ENCODE results near the gene POC1A. TPM values are rescaled to one million over a fixed set of nuclear protein-coding genes. Genes with fewer than 3 reads are reported as not detected.
A peak's percentile ranks its signal among the peaks of the same experiment; 100 is the strongest.

POC1A gene
- total RNA-seq, 1 donor from 2014 or later: 3.7 TPM

DNA sequence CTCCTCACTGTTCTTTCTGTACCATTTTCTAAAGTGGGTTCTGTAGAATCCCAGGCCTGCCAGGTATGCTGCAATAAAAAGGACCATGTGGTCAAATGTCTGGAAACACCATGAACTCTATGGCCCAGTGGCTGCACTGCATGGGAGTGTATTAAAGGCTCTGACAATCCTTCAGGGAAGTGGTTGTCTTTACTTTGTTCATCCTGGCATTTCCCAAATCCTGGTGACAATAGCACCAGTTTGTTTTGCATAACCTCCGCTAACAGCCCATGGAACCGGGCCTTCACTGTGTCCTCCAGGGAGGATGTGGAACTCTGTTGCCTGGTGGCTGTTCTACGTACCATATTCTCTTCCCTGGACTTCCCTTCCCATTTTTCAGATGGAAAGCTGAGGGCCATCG is 86.7 kb downstream of the POC1A start:
- TF ChIP-seq, protein P1, sequence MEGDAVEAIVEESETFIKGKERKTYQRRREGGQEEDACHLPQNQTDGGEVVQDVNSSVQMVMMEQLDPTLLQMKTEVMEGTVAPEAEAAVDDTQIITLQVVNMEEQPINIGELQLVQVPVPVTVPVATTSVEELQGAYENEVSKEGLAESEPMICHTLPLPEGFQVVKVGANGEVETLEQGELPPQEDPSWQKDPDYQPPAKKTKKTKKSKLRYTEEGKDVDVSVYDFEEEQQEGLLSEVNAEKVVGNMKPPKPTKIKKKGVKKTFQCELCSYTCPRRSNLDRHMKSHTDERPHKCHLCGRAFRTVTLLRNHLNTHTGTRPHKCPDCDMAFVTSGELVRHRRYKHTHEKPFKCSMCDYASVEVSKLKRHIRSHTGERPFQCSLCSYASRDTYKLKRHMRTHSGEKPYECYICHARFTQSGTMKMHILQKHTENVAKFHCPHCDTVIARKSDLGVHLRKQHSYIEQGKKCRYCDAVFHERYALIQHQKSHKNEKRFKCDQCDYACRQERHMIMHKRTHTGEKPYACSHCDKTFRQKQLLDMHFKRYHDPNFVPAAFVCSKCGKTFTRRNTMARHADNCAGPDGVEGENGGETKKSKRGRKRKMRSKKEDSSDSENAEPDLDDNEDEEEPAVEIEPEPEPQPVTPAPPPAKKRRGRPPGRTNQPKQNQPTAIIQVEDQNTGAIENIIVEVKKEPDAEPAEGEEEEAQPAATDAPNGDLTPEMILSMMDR (IDR thresholded peaks at IDR 0.05; ENCODE audit: insufficient read depth, low read depth, low read length): no peak
- TF ChIP-seq EZH2 (IDR thresholded peaks at IDR 0.05; ENCODE audit: insufficient read depth, low read length): no peak
- Histone ChIP-seq H3K9ac (ENCODE audit: low read length) (no peak overlapping the region), H3K27ac (ENCODE audit: low read depth, low read length) (no peak overlapping the region), H3K9me3 (ENCODE audit: insufficient read depth, low read depth, low read length) (no peaks in the 10 kb centered on the region), H4K20me1 (ENCODE audit: insufficient read depth, low read length) (no peaks in the 10 kb centered on the region), H3K36me3 (ENCODE audit: insufficient read depth, low read length) (no peaks in the 10 kb centered on the region), H3K4me3 (ENCODE audit: insufficient read depth, low read depth, low read length) (no peak overlapping the region), H3K4me2 (ENCODE audit: low read length) (no peak overlapping the region), H2AFZ (ENCODE audit: low read depth, low read length) (peak overlapping the region; percentile 18), H3K79me2 (ENCODE audit: insufficient read depth, low read length) (no peaks in the 10 kb centered on the region), H3K4me1 (ENCODE audit: insufficient read depth, low read length) (peaks cover 5% of the 10 kb centered on the region), H3K27me3 (ENCODE audit: insufficient read depth, low read length) (no peaks in the 10 kb centered on the region)
- no peaks in the 10 kb centered on the region for H3K9me3 Mint-ChIP-seq (ENCODE audit: unreplicated experiment)
- no peak for DNase-seq (ENCODE audit: low read depth)
- H3K27me3 Mint-ChIP-seq (ENCODE audit: low read depth, unreplicated experiment): peaks cover 21% of the 10 kb centered on the region
- no peak overlapping the region for H3K27ac Mint-ChIP-seq (ENCODE audit: unreplicated experiment)
- no peaks in the 10 kb centered on the region for H3K4me1 Mint-ChIP-seq (ENCODE audit: low read depth, unreplicated experiment)
- FAIRE-seq: no peak
- no peak overlapping the region for H3K4me3 Mint-ChIP-seq (ENCODE audit: unreplicated experiment)
- H3K36me3 Mint-ChIP-seq (ENCODE audit: low read depth, unreplicated experiment): peaks cover 2% of the 10 kb centered on the region

DNA sequence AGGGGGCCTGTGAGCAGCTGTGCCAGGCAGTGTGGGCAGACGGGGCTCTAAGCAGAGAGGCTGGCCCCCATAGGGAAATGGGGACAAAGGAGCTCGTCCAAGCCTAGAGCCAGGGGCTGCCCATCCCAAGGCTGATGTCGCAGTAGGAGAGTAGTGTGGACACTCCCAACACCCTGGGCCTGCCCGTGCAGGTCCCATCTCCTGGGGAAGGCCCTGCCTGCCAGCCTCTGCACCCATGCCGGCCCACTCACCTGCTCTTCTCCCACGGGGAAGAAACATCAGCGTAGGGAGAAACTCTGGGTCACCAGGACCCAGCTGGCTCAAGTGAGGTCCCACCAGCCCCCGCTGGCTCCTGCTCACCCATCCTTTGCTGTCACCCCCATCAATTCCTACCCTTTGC is 87.2 kb downstream of the POC1A start:
- no peak overlapping the region for H3K27ac ChIP-seq (ENCODE audit: low read depth, low read length)
- Mint-ChIP-seq H3K4me1 (ENCODE audit: low read depth, unreplicated experiment) (no peaks in the 10 kb centered on the region), H3K27ac (ENCODE audit: unreplicated experiment) (no peak overlapping the region), H3K27me3 (ENCODE audit: low read depth, unreplicated experiment) (peaks cover 21% of the 10 kb centered on the region), H3K4me3 (ENCODE audit: unreplicated experiment) (no peak overlapping the region), H3K9me3 (ENCODE audit: unreplicated experiment) (no peaks in the 10 kb centered on the region), H3K36me3 (ENCODE audit: low read depth, unreplicated experiment) (peaks cover 2% of the 10 kb centered on the region)
- H3K4me3 ChIP-seq (ENCODE audit: insufficient read depth, low read depth, low read length): no peak overlapping the region
- no peak overlapping the region for H3K9ac ChIP-seq (ENCODE audit: low read length)
- no peaks in the 10 kb centered on the region for H3K9me3 ChIP-seq (ENCODE audit: insufficient read depth, low read depth, low read length)
- peaks cover 10% of the 10 kb centered on the region for H3K4me1 ChIP-seq (ENCODE audit: insufficient read depth, low read length)
- no peak overlapping the region for H2AFZ ChIP-seq (ENCODE audit: low read depth, low read length)
- H4K20me1 ChIP-seq (ENCODE audit: insufficient read depth, low read length): no peaks in the 10 kb centered on the region
- H3K79me2 ChIP-seq (ENCODE audit: insufficient read depth, low read length): no peaks in the 10 kb centered on the region
- DNase-seq (ENCODE audit: low read depth) (no peak), FAIRE-seq (no peak)
- H3K4me2 ChIP-seq (ENCODE audit: low read length): no peak overlapping the region
- H3K36me3 ChIP-seq (ENCODE audit: insufficient read depth, low read length): no peaks in the 10 kb centered on the region
- TF ChIP-seq EZH2 (IDR thresholded peaks at IDR 0.05; ENCODE audit: insufficient read depth, low read length): no peak
- TF ChIP-seq, protein P1 (IDR thresholded peaks at IDR 0.05; ENCODE audit: insufficient read depth, low read depth, low read length): no peak
- H3K27me3 ChIP-seq (ENCODE audit: insufficient read depth, low read length): no peaks in the 10 kb centered on the region

DNA sequence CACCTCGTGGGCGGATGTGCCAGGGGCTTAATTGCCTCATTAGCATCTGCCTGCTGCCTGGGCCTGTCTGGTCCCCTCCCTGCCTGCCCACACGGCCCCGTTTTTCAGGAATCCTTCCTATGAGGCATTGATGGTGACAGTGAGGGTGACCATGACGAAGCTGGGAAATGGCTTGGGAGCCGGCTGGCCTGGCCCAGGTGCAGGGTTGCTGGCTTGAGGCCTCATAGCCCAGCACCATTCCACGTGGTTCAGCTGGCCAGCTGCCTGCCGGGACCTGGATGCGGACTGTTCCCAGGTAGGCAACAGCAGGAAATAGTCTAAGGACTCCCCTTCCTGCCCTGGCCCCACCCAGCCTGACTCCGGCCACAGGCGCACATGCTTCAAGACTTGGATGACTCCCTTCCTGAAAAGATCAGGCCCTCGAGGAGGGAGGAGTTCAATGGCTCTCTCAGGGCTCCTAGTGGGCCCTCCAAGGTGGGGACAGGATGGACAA is 88.9 kb downstream of the POC1A start:
- Histone ChIP-seq H3K4me1 (ENCODE audit: insufficient read depth, low read length) (peaks cover 10% of the 10 kb centered on the region), H4K20me1 (ENCODE audit: insufficient read depth, low read length) (no peaks in the 10 kb centered on the region), H3K36me3 (ENCODE audit: insufficient read depth, low read length) (no peaks in the 10 kb centered on the region), H3K27ac (ENCODE audit: low read depth, low read length) (no peak overlapping the region), H3K4me2 (ENCODE audit: low read length) (no peak overlapping the region), H3K9me3 (ENCODE audit: insufficient read depth, low read depth, low read length) (no peaks in the 10 kb centered on the region), H3K27me3 (ENCODE audit: insufficient read depth, low read length) (no peaks in the 10 kb centered on the region), H3K4me3 (ENCODE audit: insufficient read depth, low read depth, low read length) (no peak overlapping the region), H3K79me2 (ENCODE audit: insufficient read depth, low read length) (no peaks in the 10 kb centered on the region), H3K9ac (ENCODE audit: low read length) (no peak overlapping the region), H2AFZ (ENCODE audit: low read depth, low read length) (no peak overlapping the region)
- no peak for DNase-seq (ENCODE audit: low read depth)
- H3K27ac Mint-ChIP-seq (ENCODE audit: unreplicated experiment): no peak overlapping the region
- H3K9me3 Mint-ChIP-seq (ENCODE audit: unreplicated experiment): no peaks in the 10 kb centered on the region
- no peak overlapping the region for H3K4me3 Mint-ChIP-seq (ENCODE audit: unreplicated experiment)
- H3K36me3 Mint-ChIP-seq (ENCODE audit: low read depth, unreplicated experiment): peaks cover 2% of the 10 kb centered on the region
- TF ChIP-seq, protein P1 (IDR thresholded peaks at IDR 0.05; ENCODE audit: insufficient read depth, low read depth, low read length): no peak
- no peak for TF ChIP-seq EZH2 (IDR thresholded peaks at IDR 0.05; ENCODE audit: insufficient read depth, low read length)
- no peak for FAIRE-seq
- H3K4me1 Mint-ChIP-seq (ENCODE audit: low read depth, unreplicated experiment): no peaks in the 10 kb centered on the region
- peaks cover 24% of the 10 kb centered on the region for H3K27me3 Mint-ChIP-seq (ENCODE audit: low read depth, unreplicated experiment)
